ENCODE measurements around the gene ISYNA1.

DNA sequence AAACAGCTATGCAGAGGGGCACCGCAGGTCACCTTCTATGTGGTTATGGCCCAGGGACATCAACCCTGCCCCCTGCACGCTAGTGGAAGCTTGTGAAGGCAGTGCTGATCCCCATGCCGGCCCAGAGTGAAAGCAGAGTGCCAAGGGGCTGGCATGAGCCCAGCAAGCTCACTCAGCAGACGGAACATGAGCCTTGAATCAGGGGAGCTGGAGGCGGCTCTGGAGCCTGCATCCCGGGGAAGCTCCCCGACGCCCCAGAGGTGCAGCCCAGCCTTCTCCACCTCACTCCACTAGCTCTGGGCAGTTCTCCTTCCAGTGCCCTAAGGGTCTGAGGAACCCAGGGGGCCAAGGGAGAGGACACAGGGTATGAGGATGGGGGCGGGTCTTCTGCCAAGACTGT lies 19.0 kb upstream of the ISYNA1 start:
- TF ChIP-seq, protein P1, sequence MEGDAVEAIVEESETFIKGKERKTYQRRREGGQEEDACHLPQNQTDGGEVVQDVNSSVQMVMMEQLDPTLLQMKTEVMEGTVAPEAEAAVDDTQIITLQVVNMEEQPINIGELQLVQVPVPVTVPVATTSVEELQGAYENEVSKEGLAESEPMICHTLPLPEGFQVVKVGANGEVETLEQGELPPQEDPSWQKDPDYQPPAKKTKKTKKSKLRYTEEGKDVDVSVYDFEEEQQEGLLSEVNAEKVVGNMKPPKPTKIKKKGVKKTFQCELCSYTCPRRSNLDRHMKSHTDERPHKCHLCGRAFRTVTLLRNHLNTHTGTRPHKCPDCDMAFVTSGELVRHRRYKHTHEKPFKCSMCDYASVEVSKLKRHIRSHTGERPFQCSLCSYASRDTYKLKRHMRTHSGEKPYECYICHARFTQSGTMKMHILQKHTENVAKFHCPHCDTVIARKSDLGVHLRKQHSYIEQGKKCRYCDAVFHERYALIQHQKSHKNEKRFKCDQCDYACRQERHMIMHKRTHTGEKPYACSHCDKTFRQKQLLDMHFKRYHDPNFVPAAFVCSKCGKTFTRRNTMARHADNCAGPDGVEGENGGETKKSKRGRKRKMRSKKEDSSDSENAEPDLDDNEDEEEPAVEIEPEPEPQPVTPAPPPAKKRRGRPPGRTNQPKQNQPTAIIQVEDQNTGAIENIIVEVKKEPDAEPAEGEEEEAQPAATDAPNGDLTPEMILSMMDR (IDR thresholded peaks at IDR 0.05; ENCODE audit: low read length) = no peak
- no peak for TF ChIP-seq EZH2 (IDR thresholded peaks at IDR 0.05; ENCODE audit: borderline replicate concordance, low read length)
